AG20443 (cell line): ENCODE results near the gene NEK8.
"Not testable (repeated sequence)": the region's sequence is repeated elsewhere in the genome, so short reads cannot be mapped to it uniquely, and the experiment has no call there.

ENCODE experiments used
- DNase-seq: peaks from one replicate; pipeline ENCODE4 v3.0.0; 2012; ENCODE audit warnings: low spot score, mixed read lengths

The NEK8 gene

GRCh38 chr17:28710861-28711722 lies 17.5 kb upstream of the NEK8 start:
- peak; percentile 95 for DNase-seq

DNA sequence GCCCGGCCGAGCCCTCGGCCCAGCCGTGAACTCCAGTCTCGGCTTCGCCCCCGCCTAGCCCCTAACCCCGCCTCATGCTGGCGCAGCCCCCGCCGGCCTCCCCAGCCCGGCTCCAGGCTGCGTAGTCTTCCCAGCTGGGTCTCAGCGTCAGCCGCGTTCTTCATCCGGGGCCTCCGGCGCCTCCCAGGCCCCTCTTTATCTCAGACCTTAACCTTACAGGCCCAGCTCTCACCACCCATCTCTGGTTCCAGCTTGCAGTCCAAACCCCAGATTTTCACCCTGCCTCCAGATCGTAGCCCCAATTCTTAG lies 16.9 kb upstream of the NEK8 start, which contains the start of gene PROCA1:
TSS of gene PROCA1 (minus strand) at position 166 of the 309 bp plus-strand sequence. CDS start 228 bp downstream, outside the sequence.
- DNase-seq = no peak

DNA sequence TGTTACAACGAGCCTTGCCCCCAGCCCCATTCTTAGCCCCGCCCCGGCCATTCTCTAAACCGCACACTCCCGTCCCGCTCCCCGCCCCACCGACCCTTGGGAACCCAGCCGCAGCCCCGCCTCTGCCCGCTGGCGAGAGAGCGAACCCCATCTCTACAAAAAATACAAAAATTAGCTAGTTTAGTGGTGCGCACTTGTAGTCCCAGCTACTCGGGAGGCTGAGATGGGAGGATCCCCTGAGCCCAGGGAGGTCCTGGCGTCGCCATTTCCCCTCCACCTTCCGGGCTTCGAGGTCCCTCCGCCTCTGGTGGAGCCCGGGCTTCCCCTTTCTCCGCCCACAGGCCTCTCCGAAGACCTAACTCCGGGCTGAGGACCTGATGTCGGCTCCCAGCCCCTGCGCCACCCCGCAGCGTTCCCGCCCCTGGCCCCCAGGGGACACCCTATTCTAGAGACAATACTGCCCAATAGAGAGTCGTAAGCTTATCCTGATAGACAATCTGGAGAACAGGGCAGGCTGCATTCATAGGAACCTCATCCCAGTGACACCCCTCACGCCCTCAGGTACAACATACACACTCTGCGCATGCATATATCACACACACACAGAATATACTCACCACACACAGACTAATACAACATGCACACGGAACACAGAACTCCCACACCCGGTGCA lies 16.4 kb upstream of the NEK8 start:
- DNase-seq = no peak

DNA sequence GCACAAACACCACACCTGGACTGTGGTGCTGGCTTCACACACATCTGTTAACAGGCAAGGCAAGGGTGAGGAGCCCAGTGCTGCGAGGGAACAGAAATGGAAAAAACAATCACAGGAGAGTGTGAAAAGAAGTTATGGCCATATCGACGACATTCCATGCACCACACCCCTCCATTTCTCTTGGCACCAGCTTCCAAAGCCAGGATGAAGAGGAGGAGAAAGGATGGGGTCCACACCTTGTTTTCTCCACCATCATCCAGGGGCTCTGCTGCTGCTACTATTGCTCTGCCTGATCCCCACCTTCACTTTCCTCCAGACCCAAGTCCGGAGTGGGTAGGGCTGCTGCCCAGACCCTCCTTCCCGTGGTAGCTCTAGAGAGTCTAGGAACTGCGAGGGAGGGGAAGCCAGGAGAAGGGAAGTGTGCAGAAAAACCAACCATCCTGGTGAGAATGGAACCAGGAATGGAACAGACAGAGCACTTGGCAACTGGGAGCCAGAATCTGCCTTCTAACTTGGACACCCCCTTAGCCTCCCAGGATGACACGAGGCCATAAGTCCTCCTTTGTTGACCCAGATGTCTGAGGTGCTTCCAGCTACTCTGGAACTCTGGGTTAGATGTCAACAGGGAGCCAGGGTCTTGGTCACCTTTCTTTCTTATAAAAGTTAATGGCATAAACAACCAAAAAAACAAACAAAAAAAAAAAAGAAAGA lies 15.7 kb upstream of the NEK8 start:
- DNase-seq = no peak

GRCh38 chr17:28714281-28714680 lies 14.3 kb upstream of the NEK8 start:
- no peak for DNase-seq

DNA sequence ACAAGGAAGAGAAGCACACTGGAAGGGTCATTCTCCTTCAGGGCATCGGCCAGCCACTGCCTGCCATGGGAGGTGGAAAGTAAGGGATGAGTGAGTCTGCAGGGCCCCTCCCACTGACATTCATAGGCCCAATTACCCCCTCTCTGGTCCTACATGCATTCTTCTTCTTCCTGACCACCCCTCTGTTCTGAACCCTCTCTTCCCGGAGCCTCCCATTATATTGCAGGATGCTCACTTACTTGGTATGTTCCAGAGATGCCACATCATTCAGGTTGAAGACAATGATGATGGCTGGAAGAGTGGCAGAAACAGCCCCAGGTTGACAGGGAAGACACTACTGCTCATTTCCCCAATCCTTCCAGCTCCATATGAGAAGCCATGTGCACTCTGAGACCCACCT lies 13.4 kb upstream of the NEK8 start:
- DNase-seq = no peak

GRCh38 chr17:28716740-28717577 lies 11.6 kb upstream of the NEK8 start:
- peak; percentile 49 for DNase-seq

DNA sequence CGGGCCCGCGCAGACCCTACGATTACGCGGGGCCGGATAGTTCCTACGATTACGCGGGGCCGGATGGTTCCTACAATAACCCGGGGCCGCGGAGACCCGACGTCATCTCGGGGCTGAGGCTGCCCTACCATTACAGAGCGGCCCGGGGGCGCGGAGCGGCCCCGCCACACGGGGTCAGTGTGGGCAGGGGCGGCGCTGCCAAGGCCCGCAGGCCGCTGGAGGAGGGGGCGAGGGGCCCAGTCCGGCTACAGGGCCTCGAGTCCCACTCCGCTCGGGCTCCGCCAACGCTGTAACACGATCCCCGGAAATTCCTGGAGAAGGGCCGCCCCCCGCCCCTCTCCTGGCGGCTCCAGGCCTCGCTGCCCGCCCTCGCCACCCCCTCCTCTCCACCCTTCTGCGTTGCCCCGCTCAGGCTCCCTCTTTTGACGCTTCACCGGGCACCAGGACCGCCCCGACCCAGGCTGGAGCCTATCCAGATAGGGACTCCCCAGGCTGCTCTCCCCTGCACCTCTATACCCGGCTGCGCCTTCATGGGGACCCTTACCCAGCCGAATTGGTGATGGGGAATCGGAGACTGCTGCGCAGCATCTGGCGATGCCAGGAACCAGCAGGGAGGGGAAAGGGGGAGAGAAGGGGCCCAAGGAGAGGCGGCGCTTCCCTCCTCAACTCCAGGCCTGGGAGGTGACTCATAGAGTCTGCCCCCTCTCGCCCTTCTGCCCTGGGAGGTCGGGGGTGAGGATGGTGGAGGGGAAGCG lies 10.8 kb upstream of the NEK8 start, which contains the start of gene RAB34:
TSS of gene RAB34 (minus strand) at position 291 of the 755 bp plus-strand sequence. CDS start 602 bp downstream, outside the sequence.
- peak; percentile 76 for DNase-seq

GRCh38 chr17:28718333-28719020 lies 10.1 kb upstream of the NEK8 start:
- DNase-seq = no peak

DNA sequence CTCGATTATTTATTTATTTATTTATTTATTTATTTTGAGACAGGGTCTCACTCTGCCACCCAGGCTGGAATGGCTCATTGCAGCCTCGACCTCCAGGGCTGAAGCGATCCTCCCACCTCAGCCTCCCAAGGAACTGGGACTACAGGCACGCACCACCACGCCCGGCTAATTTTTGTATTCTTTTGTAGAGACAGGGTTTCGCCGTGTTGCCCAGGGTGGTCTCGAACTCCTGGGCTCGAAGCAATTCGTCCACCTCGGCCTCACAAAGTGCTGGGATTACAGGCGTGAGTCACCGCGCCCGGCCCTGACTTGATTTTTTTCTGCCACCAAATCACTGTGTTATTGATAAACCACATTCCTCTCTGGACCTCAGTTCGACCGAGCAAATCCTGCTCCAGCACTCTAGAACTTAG lies 9.6 kb upstream of the NEK8 start:
- no peak for DNase-seq

- peak; percentile 3 for DNase-seq
Measured at GRCh38 chr17:28720247-28720996, 8.2 kb upstream of the NEK8 start.

DNA sequence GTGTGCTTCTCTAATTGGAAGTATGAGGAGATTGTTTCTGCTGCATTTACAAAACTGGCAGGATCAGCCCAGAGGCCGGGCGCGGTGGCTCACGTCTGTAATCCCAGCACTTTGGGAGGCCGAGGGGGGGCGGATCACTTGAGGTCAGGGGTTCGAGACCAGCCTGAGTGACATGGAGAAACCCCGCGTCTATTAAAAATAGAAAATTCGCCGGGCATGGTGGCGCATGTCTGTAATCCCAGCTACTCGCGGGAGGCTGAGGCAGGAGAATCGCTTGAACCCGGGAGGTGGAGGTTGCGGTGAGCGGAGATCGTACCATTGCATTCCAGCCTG lies 7.6 kb upstream of the NEK8 start:
- not testable (repeated sequence) for DNase-seq

GRCh38 chr17:28722417-28723158 lies 6.0 kb upstream of the NEK8 start:
- DNase-seq = no peak

DNA sequence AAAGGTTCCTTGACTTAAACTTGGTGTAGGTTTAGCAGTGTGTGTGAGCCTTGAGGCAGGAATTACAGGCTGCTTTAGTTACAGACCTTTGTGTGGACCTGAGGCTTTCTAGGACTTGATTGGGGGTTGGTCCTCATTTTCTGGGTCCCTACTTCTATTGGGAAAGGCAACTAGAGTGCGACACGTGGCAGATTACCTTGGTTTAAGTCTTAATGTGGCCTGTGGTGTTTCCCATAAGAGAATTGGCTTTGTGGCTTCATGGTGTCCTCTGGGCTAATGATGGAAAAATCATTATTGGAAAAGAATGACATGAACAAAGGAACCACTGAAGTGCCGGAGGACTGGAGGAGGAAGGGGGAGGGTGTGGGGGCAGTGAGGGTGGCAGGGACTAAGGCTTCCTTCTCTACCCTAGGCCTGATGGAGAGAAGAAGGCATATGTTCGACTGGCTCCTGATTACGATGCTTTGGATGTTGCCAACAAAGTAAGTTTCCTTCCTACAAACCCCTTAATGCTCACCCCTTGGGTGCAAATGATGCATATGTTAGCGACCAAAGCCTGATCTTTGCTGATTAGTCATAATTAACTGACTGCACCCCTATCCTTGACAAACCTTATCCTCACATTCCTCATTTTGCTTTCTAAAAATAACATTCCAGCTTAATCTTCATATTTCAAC lies 5.3 kb upstream of the NEK8 start:
- DNase-seq = no peak

DNA sequence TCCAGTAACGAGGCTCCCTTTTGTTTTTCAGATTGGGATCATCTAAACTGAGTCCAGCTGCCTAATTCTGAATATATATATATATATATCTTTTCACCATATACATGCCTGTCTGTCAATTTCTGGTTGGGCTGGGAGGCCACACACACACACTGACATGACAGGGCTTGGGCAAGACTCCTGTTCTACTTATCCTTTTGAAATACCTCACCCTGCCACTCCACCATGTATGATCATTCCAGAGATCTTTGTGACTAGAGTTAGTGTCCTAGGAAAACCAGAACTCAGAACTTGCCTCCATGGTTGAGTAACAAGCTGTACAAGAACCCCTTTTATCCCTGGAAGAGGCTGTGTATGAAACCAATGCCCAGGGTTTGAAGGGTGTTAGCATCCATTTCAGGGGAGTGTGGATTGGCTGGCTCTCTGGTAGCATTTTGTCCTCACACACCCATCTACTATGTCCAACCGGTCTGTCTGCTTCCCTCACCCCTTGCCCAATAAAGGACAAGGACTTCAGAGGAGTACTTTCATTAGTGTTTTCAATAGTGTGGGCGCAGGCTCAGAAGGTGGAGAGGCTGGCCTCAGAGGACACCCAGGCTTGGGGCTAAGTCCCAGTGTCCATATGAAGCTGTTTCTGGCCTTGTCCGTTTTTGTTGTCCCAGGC lies 4.6 kb upstream of the NEK8 start:
- DNase-seq = not testable (repeated sequence)

DNA sequence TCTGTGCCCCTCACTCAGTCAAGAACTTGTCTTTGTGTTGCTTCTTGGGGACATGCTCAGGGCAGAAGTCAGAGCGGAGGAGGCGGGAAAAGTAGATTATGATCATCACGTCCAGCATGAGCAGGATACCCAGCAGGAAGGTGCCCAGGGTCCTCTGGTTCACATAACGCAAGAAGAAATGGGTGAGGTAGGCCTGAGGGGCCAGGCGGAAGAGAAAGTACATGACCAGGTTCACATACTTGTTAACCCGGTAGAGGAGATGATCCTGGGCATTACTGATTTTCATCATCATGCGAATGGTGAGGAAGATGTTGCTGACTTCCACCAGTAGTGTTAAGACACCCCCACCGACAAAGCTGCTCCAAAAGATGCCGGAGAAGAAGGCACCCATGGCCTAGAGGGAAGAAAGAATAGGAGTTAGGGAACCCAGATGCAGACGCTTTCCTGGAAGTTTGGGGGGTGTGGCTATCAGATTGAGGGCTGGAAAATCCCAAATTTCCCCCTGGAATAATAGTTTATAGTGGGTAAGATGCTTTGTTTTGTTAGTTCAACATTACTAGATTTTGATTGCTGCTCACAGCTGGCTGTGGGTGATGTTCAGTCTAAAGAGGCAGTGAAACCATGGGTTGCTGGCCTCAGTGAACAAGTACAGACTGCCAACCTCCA lies 4.0 kb upstream of the NEK8 start:
- DNase-seq = no peak

- DNase-seq = no peak
Measured at GRCh38 chr17:28725166-28725659, 3.4 kb upstream of the NEK8 start.
